ENCODE measurements around the gene PGP. TPM values are rescaled to one million over a fixed set of nuclear protein-coding genes. Genes with fewer than 3 reads are reported as not detected.
"Not testable (repeated sequence)": the region's sequence is repeated elsewhere in the genome, so short reads cannot be mapped to it uniquely, and the experiment has no call there.

The PGP gene
- total RNA-seq, 4 donors from 2014 or later = 8.1 to 10.4 (median 9.6) TPM

DNA sequence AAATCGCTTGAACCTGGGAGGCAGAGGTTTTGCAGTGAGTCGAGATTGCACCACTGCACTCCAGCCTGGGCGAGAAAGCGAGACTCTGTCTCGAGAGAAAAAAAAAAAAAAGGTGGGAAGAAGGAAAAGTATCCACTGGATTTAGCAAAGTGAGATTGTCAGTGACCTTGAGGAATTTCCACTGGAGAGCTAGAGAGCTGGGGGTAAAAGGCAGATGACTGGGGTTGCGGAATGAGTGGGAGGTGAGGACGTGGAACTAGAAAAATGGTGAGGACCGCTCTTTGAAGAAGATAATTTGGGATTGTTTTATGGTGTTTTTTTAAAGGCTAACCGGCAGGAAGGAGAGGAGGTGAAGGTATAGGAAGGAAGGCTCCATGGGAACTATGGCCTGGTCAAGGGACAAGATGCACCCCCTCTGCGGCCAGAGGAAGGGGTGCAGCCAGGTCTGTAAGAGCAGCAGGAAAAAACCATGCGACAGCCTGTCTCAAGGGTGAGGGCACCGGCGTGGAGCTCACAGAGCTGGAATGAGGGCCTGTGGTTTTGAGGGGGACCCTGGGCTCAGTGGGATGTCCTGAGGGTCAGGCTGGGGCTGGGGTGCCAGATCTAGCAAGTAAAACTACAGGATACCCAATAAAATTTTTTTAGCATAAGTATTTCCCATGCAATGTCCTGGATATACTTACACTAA, 10.1 kb downstream of the PGP start:
- ATAC-seq (ENCODE audit: low FRiP score) (no peak), DNase-seq (ENCODE audit: low spot score) (no peak)
- TF ChIP-seq, protein P1, sequence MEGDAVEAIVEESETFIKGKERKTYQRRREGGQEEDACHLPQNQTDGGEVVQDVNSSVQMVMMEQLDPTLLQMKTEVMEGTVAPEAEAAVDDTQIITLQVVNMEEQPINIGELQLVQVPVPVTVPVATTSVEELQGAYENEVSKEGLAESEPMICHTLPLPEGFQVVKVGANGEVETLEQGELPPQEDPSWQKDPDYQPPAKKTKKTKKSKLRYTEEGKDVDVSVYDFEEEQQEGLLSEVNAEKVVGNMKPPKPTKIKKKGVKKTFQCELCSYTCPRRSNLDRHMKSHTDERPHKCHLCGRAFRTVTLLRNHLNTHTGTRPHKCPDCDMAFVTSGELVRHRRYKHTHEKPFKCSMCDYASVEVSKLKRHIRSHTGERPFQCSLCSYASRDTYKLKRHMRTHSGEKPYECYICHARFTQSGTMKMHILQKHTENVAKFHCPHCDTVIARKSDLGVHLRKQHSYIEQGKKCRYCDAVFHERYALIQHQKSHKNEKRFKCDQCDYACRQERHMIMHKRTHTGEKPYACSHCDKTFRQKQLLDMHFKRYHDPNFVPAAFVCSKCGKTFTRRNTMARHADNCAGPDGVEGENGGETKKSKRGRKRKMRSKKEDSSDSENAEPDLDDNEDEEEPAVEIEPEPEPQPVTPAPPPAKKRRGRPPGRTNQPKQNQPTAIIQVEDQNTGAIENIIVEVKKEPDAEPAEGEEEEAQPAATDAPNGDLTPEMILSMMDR (IDR thresholded peaks at IDR 0.05) = no peak

DNA sequence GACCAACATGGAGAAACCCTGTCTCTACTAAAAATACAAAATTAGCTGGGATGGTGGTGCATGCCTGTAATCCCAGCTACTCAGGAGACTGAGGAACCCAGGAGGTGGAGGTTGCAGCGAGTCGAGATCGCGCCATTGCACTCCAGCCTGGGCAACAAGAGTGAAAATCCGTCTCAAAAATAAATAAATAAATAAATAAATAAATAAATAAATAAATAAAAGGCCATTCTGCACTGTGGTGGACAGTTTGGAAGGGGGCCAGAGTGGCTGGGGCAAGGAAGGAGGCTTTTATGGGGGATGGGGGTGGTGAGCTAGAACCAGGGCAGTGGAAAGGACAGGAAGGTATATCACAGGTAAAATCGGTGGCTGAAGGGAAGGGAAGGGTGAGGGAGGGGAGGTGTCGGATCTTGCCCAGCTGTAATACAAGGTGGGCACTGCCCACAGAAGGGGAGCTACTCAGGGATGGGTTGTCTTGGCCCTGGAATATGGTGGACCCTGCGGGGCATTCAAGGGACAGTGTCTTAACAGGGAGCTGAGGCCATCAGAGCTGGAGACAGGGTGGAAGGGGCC, 11.4 kb downstream of the PGP start:
- DNase-seq (ENCODE audit: low spot score); ATAC-seq (ENCODE audit: low FRiP score): not testable (repeated sequence)

DNA sequence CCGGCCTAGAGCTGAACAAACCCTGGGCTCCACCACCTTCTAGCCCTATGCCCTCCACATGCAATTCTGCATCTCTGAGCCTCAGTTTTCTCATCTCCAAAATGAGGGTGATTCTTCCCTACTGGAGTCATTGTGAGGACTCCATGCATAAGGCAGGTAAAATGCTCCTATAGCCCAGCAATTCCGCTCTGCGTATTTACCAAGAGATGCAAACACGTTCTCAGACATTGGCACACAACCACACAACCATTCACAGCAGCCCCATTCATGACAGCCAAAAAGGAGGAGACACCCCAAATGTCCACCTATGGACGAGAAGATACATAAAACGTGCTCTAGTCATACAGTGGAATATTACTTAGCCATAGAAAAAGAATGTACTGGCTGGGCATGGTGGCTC, 14.3 kb downstream of the PGP start:
- TF ChIP-seq, protein P1 (IDR thresholded peaks at IDR 0.05) = no peak
- DNase-seq (ENCODE audit: low spot score) (no peak), ATAC-seq (ENCODE audit: low FRiP score) (no peak)

DNA sequence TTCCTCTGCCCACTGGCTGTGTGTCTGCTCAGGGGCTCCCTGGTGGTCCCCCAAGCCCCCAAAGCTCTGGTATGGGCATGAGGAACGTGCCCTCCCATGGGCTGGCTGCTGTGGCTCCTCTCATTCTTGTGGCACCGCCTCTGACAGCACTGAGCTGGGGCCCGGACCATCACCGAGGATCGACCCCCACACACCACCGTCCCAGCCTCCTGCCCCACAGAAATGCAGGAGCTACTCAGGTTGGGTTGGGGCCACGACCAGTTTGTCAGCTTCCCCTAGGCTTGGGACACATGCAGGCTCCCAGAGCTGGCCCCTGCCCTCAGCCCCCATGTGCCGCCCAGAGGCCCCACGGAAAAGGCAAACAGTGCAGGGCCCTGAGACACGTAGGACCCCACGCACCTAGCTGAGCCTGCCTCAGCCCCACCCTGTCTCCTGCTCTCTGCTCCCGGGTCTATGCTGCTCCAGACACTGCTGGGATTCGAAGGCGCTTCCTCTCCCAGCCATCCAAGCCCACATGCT, 15.0 kb downstream of the PGP start:
- ATAC-seq (ENCODE audit: low FRiP score) (no peak), DNase-seq (ENCODE audit: low spot score) (no peak)
- TF ChIP-seq, protein P1 (IDR thresholded peaks at IDR 0.05) = no peak

DNA sequence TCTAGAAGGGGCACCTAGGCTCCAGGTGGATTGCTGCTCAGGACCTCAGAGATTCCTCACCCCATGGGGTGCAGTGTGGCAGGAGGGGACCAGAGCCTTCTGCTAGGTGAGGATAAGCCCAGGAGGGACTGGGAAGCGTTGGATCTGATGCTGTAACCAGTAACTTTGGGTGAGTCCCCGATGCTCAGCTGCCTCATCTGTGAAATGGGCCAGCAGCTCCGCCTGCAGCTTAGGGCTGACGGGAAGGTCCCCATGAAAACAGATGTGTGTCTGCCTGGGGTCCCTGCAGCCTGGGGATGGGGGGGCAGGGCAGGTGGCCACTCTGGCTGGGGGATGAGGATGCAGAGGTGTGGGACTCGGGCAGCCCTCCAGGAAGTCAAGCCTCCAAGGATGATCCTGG, 15.5 kb downstream of the PGP start:
- TF ChIP-seq, protein P1 (IDR thresholded peaks at IDR 0.05) = no peak
- ATAC-seq (ENCODE audit: low FRiP score) (no peak), DNase-seq (ENCODE audit: low spot score) (no peak)

DNA sequence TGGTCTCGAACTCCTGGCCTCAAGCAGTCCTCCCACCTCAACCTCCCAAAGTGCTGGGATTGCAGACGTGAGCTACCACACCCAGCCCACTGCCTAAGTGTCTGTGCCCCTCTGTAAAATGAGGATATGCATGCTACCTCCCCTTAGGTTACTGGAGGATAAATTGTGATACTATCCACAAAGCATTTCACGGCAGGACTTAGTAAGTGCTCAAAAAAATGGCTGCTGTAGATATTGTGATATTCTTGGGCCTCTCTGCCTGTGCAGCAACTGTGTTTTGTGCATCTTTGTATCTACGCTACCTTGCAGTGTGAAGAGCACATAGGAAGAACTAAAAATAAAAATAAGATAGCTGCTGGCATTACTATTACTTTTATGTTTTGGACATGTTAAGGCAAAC, 16.4 kb downstream of the PGP start:
- DNase-seq (ENCODE audit: low spot score) (no peak), ATAC-seq (ENCODE audit: low FRiP score) (no peak)
- TF ChIP-seq, protein P1 (IDR thresholded peaks at IDR 0.05) = no peak

DNA sequence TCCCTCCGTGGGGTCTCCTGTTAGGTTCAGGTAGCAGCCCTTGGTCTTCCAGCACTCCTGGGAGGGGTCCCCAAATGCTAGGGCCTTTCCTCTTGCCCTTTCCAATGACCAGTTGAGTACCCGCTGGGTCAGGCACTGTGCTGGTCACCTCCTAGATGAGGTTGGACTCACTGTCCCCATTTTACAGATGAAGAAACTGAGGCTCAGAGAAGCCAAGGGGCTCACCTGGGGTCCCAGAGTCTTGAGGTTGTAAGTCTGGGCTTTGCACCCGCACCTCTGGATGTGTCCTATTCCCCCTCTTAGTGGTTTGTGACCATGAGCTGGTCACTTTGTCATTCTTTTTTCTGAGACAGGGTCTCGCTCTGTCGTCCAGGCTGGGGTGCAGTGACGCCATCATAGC, 16.9 kb downstream of the PGP start:
- TF ChIP-seq, protein P1 (IDR thresholded peaks at IDR 0.05) = no peak
- ATAC-seq (ENCODE audit: low FRiP score) = no peak

More for the DNA sequence above, 16.9 kb downstream of the PGP start:
- DNase-seq (ENCODE audit: low spot score) = no peak

Data from omental fat pad (tissue), 4 donors.